ENCODE measurements around the gene ZNF74.
"Not testable (repeated sequence)": the region's sequence is repeated elsewhere in the genome, so short reads cannot be mapped to it uniquely, and the experiment has no call there.

DNA sequence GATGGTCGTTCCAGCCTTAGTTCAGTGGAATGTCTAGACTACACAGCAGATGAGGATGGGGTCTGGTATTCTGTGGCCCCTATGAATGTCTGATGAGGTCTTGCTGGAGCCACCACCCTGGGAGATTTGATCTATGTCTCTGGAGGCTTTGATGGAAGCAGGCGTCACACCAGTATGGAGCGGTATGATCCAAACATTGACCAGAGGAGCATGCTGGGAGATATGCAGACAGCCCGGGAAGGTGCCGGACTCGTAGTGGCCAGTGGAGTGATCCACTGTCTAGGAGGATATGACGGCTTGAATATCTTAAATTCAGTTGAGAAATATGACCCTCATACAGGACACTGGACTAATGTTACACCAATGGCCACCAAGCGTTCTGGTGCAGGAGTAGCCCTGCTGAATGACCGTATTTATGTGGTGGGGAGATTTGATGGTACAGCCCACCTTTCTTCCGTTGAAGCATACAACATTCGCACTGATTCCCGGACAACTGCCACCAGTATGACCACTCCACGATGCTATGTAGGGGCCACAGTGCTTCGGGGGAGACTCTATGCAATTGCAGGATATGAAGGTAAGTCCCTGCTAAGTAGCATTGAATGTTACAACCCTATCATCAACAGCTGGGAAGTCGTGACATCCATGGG lies 57.3 kb downstream of the ZNF74 start:
- TF ChIP-seq, protein P1, sequence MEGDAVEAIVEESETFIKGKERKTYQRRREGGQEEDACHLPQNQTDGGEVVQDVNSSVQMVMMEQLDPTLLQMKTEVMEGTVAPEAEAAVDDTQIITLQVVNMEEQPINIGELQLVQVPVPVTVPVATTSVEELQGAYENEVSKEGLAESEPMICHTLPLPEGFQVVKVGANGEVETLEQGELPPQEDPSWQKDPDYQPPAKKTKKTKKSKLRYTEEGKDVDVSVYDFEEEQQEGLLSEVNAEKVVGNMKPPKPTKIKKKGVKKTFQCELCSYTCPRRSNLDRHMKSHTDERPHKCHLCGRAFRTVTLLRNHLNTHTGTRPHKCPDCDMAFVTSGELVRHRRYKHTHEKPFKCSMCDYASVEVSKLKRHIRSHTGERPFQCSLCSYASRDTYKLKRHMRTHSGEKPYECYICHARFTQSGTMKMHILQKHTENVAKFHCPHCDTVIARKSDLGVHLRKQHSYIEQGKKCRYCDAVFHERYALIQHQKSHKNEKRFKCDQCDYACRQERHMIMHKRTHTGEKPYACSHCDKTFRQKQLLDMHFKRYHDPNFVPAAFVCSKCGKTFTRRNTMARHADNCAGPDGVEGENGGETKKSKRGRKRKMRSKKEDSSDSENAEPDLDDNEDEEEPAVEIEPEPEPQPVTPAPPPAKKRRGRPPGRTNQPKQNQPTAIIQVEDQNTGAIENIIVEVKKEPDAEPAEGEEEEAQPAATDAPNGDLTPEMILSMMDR (IDR thresholded peaks at IDR 0.05): not testable (repeated sequence)
- TF ChIP-seq ZFX (IDR thresholded peaks at IDR 0.05; ENCODE audit: borderline replicate concordance): not testable (repeated sequence)

Measured in 22Rv1 (cell line).